GM23338 (cell line): Measurements from ENCODE around the gene ASIC3. TPM values are rescaled to one million over a fixed set of nuclear protein-coding genes. Genes with fewer than 3 reads are reported as not detected.

ENCODE experiments used
- ATAC-seq: fragments of 200-7000 bp; cut with Tn5 transposase; 3 replicates; pipeline ENCODE4 v1.9.1; 2020
- DNase-seq: peaks from one replicate; pipeline ENCODE4 v3.0.0-alpha.2; 2015; ENCODE audit warnings: low spot score
- H2AFZ ChIP-seq: fragments of 200-600 bp; sonication (generic); 2 replicates; pipeline ENCODE4 v1.8.0; 2016; ENCODE audit warnings: antibody characterized with exemption, mild to moderate bottlenecking, moderate library complexity
- H3F3A ChIP-seq: fragments of 200-600 bp; sonication (generic); replicated peaks from 2 replicates; pipeline ENCODE4 v1.8.0; 2017; ENCODE audit warnings: antibody characterized with exemption, mixed run types, low read depth
- H3K27ac ChIP-seq: fragments of 200-600 bp; sonication (generic); 2 replicates; pipeline ENCODE4 v1.6.1; 2016; ENCODE audit warnings: low read depth
- H3K27me3 ChIP-seq: fragments of 200-600 bp; sonication (generic); 2 replicates; pipeline ENCODE4 v1.8.0; 2016; ENCODE audit warnings: mild to moderate bottlenecking, mixed run types, moderate library complexity; ENCODE audit not compliant: insufficient read depth
- H3K36me3 ChIP-seq: fragments of 200-600 bp; sonication (generic); 2 replicates; pipeline ENCODE4 v1.8.0; 2016; ENCODE audit warnings: mild to moderate bottlenecking; ENCODE audit not compliant: insufficient read depth
- H3K4me1 ChIP-seq: fragments of 200-600 bp; sonication (generic); 2 replicates; pipeline ENCODE4 v1.8.0; 2016; ENCODE audit warnings: mild to moderate bottlenecking, moderate library complexity; ENCODE audit not compliant: insufficient read depth
- H3K4me2 ChIP-seq: fragments of 200-600 bp; sonication (generic); 2 replicates; pipeline ENCODE4 v1.7.1; 2017; ENCODE audit warnings: mixed run types
- H3K4me3 ChIP-seq: fragments of 200-600 bp; sonication (generic); 2 replicates; pipeline ENCODE4 v1.6.1; 2016; ENCODE audit warnings: mixed run types
- H3K79me2 ChIP-seq: fragments of 200-600 bp; sonication (generic); replicated peaks from 2 replicates; pipeline ENCODE4 v1.8.0; 2017; ENCODE audit warnings: mild to moderate bottlenecking; ENCODE audit not compliant: insufficient read depth
- H3K9me2 ChIP-seq: fragments of 200-600 bp; sonication (generic); 2 replicates; pipeline ENCODE4 v1.8.0; 2017; ENCODE audit not compliant: insufficient read depth
- H4K20me1 ChIP-seq: fragments of 200-600 bp; sonication (generic); replicated peaks from 2 replicates; pipeline ENCODE4 v1.8.0; 2017; ENCODE audit warnings: mild to moderate bottlenecking; ENCODE audit not compliant: insufficient read depth
- H3K27ac Mint-ChIP-seq: 2 replicates; pipeline ENCODE4 v1.8.0; 2020; ENCODE audit warnings: inconsistent platforms, mild to moderate bottlenecking, moderate library complexity, mixed read lengths
- H3K27me3 Mint-ChIP-seq: 3 replicates; pipeline ENCODE4 v1.8.0; 2022; ENCODE audit warnings: low read depth, mild to moderate bottlenecking, moderate library complexity, mixed read lengths, inconsistent platforms; ENCODE audit not compliant: insufficient read depth, poor library complexity
- H3K36me3 Mint-ChIP-seq: 3 replicates; pipeline ENCODE4 v1.8.0; 2021; ENCODE audit warnings: low read depth, mild to moderate bottlenecking, inconsistent platforms, moderate library complexity, mixed read lengths
- H3K4me1 Mint-ChIP-seq: 3 replicates; pipeline ENCODE4 v1.8.0; 2020; ENCODE audit warnings: mild to moderate bottlenecking, inconsistent platforms, mixed read lengths
- H3K4me3 Mint-ChIP-seq: 3 replicates; pipeline ENCODE4 v1.8.0; 2021; ENCODE audit warnings: moderate library complexity, mild to moderate bottlenecking, inconsistent platforms, mixed read lengths
- H3K9me3 Mint-ChIP-seq: 3 replicates; pipeline ENCODE4 v1.8.0; 2020; ENCODE audit warnings: moderate library complexity, mild to moderate bottlenecking, inconsistent platforms, mixed read lengths
- EZH2phosphoT487 ChIP-seq: fragments of 200-600 bp; sonication (generic); IDR thresholded peaks from one replicate; pipeline ENCODE4 v1.8.1; 2018; ENCODE audit warnings: antibody characterized with exemption; ENCODE audit not compliant: unreplicated experiment
- JUNB ChIP-seq: IDR thresholded peaks from one replicate; pipeline ENCODE4 v1.6.1; 2016; ENCODE audit warnings: antibody characterized with exemption; ENCODE audit not compliant: unreplicated experiment
- NANOG ChIP-seq: IDR thresholded peaks from 2 replicates; pipeline ENCODE4 v1.6.1; 2016; ENCODE audit warnings: antibody characterized with exemption, borderline replicate concordance
- POLR2AphosphoS5 ChIP-seq: IDR thresholded peaks from 2 replicates; pipeline ENCODE4 v1.6.1; 2016; ENCODE audit warnings: antibody characterized with exemption, low read depth
- STAT1 ChIP-seq: IDR thresholded peaks from one replicate; pipeline ENCODE4 v1.6.1; 2016; ENCODE audit warnings: antibody characterized with exemption; ENCODE audit not compliant: unreplicated experiment
- ZNF114 ChIP-seq: fragments of 250-450 bp; sonication (Bioruptor Pico); IDR thresholded peaks from 2 replicates; pipeline ENCODE4 v1.5.0; 2020; ENCODE audit warnings: mild to moderate bottlenecking, moderate library complexity
- ZNF331 ChIP-seq: fragments of 250-450 bp; sonication (Bioruptor Pico); IDR thresholded peaks from 2 replicates; pipeline ENCODE4 v1.5.0; 2020; ENCODE audit warnings: low read depth, mild to moderate bottlenecking, moderate library complexity
- polyA plus RNA-seq: library from polyadenylated mRNA; unstranded; fragments of >200 nt; fragmentation: Nextera tagmentation; extraction: Ambion mirVana; gene quantifications from 2 replicates; pipeline ENCODE4 v1.2.1, GENCODE V29; 2016
- total RNA-seq: library from RNA; depleted of rRNA; stranded (reverse); fragments of >200 nt; shearing (Covaris generic); gene quantifications from 2 replicates; pipeline ENCODE4 v1.2.3, GENCODE V29; 2014
- TF ChIP-seq, protein P1 (sequence below): fragments of 250-450 bp; sonication (Bioruptor Pico); IDR thresholded peaks from 2 replicates; pipeline ENCODE4 v1.5.0; 2020; ENCODE audit warnings: mild to moderate bottlenecking, moderate library complexity
- TF ChIP-seq, protein P2 (sequence below): IDR thresholded peaks from 2 replicates; pipeline ENCODE4 v1.6.1; 2016; ENCODE audit warnings: antibody characterized with exemption

Gene ASIC3
- total and polyA plus RNA-seq, 2 experiments from 2014 or later = 0.87 to 0.90 TPM

DNA sequence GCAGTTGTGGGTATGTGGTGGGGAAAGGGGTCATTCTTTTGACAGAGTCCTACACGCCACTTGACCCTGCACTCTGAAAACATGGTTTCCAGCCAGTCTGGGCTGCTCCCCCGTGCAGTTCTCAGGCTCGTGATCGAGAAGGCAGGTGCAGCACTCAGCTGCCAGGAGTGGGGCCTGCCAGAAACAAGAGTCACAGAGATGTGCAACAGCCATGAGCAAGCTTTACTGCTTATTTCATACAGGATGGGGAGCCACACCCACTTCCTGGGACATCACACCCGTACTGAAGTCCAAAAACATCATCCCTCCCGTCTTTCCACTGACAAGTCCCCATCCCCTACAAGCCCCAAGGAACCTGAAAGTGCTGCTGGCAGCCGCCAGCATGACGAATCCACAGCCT, 33.4 kb upstream of the ASIC3 start (continued):
- TF ChIP-seq, protein P1, sequence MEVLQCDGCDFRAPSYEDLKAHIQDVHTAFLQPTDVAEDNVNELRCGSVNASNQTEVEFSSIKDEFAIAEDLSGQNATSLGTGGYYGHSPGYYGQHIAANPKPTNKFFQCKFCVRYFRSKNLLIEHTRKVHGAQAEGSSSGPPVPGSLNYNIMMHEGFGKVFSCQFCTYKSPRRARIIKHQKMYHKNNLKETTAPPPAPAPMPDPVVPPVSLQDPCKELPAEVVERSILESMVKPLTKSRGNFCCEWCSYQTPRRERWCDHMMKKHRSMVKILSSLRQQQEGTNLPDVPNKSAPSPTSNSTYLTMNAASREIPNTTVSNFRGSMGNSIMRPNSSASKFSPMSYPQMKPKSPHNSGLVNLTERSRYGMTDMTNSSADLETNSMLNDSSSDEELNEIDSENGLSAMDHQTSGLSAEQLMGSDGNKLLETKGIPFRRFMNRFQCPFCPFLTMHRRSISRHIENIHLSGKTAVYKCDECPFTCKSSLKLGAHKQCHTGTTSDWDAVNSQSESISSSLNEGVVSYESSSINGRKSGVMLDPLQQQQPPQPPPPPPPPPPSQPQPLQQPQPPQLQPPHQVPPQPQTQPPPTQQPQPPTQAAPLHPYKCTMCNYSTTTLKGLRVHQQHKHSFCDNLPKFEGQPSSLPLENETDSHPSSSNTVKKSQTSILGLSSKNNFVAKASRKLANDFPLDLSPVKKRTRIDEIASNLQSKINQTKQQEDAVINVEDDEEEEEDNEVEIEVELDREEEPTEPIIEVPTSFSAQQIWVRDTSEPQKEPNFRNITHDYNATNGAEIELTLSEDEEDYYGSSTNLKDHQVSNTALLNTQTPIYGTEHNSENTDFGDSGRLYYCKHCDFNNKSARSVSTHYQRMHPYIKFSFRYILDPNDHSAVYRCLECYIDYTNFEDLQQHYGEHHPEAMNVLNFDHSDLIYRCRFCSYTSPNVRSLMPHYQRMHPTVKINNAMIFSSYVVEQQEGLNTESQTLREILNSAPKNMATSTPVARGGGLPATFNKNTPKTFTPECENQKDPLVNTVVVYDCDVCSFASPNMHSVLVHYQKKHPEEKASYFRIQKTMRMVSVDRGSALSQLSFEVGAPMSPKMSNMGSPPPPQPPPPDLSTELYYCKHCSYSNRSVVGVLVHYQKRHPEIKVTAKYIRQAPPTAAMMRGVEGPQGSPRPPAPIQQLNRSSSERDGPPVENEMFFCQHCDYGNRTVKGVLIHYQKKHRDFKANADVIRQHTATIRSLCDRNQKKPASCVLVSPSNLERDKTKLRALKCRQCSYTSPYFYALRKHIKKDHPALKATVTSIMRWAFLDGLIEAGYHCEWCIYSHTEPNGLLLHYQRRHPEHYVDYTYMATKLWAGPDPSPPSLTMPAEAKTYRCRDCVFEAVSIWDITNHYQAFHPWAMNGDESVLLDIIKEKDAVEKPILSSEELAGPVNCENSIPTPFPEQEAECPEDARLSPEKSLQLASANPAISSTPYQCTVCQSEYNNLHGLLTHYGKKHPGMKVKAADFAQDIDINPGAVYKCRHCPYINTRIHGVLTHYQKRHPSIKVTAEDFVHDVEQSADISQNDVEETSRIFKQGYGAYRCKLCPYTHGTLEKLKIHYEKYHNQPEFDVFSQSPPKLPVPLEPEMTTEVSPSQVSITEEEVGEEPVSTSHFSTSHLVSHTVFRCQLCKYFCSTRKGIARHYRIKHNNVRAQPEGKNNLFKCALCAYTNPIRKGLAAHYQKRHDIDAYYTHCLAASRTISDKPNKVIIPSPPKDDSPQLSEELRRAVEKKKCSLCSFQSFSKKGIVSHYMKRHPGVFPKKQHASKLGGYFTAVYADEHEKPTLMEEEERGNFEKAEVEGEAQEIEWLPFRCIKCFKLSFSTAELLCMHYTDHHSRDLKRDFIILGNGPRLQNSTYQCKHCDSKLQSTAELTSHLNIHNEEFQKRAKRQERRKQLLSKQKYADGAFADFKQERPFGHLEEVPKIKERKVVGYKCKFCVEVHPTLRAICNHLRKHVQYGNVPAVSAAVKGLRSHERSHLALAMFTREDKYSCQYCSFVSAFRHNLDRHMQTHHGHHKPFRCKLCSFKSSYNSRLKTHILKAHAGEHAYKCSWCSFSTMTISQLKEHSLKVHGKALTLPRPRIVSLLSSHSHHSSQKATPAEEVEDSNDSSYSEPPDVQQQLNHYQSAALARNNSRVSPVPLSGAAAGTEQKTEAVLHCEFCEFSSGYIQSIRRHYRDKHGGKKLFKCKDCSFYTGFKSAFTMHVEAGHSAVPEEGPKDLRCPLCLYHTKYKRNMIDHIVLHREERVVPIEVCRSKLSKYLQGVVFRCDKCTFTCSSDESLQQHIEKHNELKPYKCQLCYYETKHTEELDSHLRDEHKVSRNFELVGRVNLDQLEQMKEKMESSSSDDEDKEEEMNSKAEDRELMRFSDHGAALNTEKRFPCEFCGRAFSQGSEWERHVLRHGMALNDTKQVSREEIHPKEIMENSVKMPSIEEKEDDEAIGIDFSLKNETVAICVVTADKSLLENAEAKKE (CRISPR knock-in tag) = no peak
- TF ChIP-seq EZH2phosphoT487 = no peak
- TF ChIP-seq JUNB = no peak
- TF ChIP-seq, protein P2, sequence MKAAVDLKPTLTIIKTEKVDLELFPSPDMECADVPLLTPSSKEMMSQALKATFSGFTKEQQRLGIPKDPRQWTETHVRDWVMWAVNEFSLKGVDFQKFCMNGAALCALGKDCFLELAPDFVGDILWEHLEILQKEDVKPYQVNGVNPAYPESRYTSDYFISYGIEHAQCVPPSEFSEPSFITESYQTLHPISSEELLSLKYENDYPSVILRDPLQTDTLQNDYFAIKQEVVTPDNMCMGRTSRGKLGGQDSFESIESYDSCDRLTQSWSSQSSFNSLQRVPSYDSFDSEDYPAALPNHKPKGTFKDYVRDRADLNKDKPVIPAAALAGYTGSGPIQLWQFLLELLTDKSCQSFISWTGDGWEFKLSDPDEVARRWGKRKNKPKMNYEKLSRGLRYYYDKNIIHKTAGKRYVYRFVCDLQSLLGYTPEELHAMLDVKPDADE = no peak
- no peak for TF ChIP-seq STAT1
- TF ChIP-seq POLR2AphosphoS5 = no peak
- TF ChIP-seq ZNF331 (CRISPR knock-in tag) = no peak
- no peak for TF ChIP-seq ZNF114
- TF ChIP-seq NANOG = no peak

DNA sequence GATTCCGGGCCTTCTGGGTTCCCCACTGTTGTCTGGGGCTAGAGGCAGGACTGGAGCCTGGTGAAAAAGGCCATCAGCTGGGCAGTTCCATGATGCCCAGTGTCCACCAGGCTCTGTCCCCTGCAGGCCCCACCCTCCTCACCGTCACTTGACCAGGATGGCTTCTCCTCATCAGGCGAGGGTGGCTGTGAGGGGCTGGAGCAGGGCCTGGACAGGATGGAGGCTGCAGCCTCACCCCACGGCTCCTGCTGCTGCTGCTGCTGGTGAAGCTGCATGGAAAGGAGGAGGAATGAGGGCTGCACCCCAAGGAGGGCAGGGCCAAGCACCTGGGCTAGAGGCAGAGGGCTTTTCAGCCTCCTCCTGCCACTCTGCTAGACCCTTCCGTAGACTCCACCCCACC, 32.4 kb upstream of the ASIC3 start:
- H3K79me2 ChIP-seq = no peaks in the 10 kb centered on the region
- Mint-ChIP-seq H3K4me3 (no peak overlapping the region), H3K36me3 (peaks cover 11% of the 10 kb centered on the region), H3K27me3 (peaks cover 65% of the 10 kb centered on the region), H3K4me1 (peaks cover 40% of the 10 kb centered on the region), H3K27ac (no peak overlapping the region), H3K9me3 (peaks cover 4% of the 10 kb centered on the region; the same call in 2 of the 3 replicates)
- no peaks in the 10 kb centered on the region for H3K9me2 ChIP-seq
- H3K4me3 ChIP-seq = no peak overlapping the region
- no peak overlapping the region for H2AFZ ChIP-seq
- peaks cover 20% of the 10 kb centered on the region for H3K4me1 ChIP-seq
- H3F3A ChIP-seq = peaks cover 9% of the 10 kb centered on the region; the same call in 1 of the 2 replicates
- DNase-seq = no peak
- no peaks in the 10 kb centered on the region for H4K20me1 ChIP-seq
- no peak overlapping the region for H3K4me2 ChIP-seq
- no peaks in the 10 kb centered on the region; the same call in 1 of the 2 replicates for H3K36me3 ChIP-seq
- ATAC-seq = no peak
- H3K27ac ChIP-seq = no peak overlapping the region
- peaks cover 59% of the 10 kb centered on the region for H3K27me3 ChIP-seq
- TF ChIP-seq POLR2AphosphoS5 (no peak), STAT1 (no peak), ZNF331 (CRISPR knock-in tag) (no peak), NANOG (no peak)
- TF ChIP-seq, protein P1 (CRISPR knock-in tag) = no peak
